HepG2 (cell line): ENCODE results near the gene ATAD1. TPM values are rescaled to one million over a fixed set of nuclear protein-coding genes. Genes with fewer than 3 reads are reported as not detected.
A peak's percentile ranks its signal among the peaks of the same experiment; 100 is the strongest.

ENCODE experiments used
- ERF ChIP-seq: IDR thresholded peaks from 2 replicates; pipeline ENCODE4 v1.6.1; 2018; ENCODE audit warnings: missing biosample characterization, missing genetic modification reagents
- ETV5 ChIP-seq: IDR thresholded peaks from 2 replicates; pipeline ENCODE4 v1.6.1; 2018; ENCODE audit warnings: missing biosample characterization, missing genetic modification reagents, inconsistent platforms, borderline replicate concordance
- FOXA3 ChIP-seq: IDR thresholded peaks from 2 replicates; pipeline ENCODE4 v1.6.1; 2016; ENCODE audit warnings: missing genetic modification reagents, missing compliant biosample characterization
- KDM2A ChIP-seq: sonication (generic); formaldehyde crosslinking; IDR thresholded peaks from 2 replicates; pipeline ENCODE4 v1.4.0; 2020; ENCODE audit warnings: low read depth, missing genetic modification reagents, borderline replicate concordance
- KDM5A ChIP-seq: fragments of 200-600 bp; sonication (generic); IDR thresholded peaks from 2 replicates; pipeline ENCODE4 v1.7.0; 2018; ENCODE audit warnings: antibody characterized with exemption, mild to moderate bottlenecking, low read length, borderline replicate concordance
- PAX8 ChIP-seq: sonication (generic); formaldehyde crosslinking; IDR thresholded peaks from 2 replicates; pipeline ENCODE4 v1.8.0; 2022; ENCODE audit warnings: mild to moderate bottlenecking, missing genetic modification reagents, borderline replicate concordance
- PRDM4 ChIP-seq: sonication (generic); formaldehyde crosslinking; IDR thresholded peaks from 2 replicates; pipeline ENCODE4 v1.9.0; 2021; ENCODE audit warnings: missing genetic modification reagents, borderline replicate concordance
- PRPF4 ChIP-seq: fragments of 200-400 bp; formaldehyde crosslinking; IDR thresholded peaks from 2 replicates; pipeline ENCODE4 v1.6.1; 2016; ENCODE audit warnings: low read length, low read depth; ENCODE audit not compliant: poor library complexity, severe bottlenecking
- RBM39 ChIP-seq: fragments of 200-400 bp; formaldehyde crosslinking; IDR thresholded peaks from one replicate; pipeline ENCODE4 v1.6.1; 2018; ENCODE audit warnings: antibody characterized with exemption, mild to moderate bottlenecking, low read depth, low read length; ENCODE audit not compliant: poor library complexity, severe bottlenecking
- RFXANK ChIP-seq: IDR thresholded peaks from 2 replicates; pipeline ENCODE4 v1.6.1; 2016
- SIX1 ChIP-seq: sonication (generic); formaldehyde crosslinking; IDR thresholded peaks from 2 replicates; pipeline ENCODE4 v1.4.0; 2020; ENCODE audit warnings: missing genetic modification reagents, borderline replicate concordance
- SRSF9 ChIP-seq: fragments of 200-400 bp; formaldehyde crosslinking; IDR thresholded peaks from 2 replicates; pipeline ENCODE4 v1.6.1; 2018; ENCODE audit warnings: borderline replicate concordance, mild to moderate bottlenecking, low read depth, low read length; ENCODE audit not compliant: insufficient read depth, poor library complexity, severe bottlenecking
- TCF12 ChIP-seq, 2 experiments: fragments of 450-650 bp in 1 of 2; sonication (generic) in 1 of 2; formaldehyde crosslinking in 1 of 2; IDR thresholded peaks; 2 replicates each; pipeline versions ENCODE4 v1.6.1 to v1.8.0; 2017 to 2022; ENCODE audit warnings: antibody characterized with exemption in 1 of 2, mild to moderate bottlenecking in 1 of 2, missing genetic modification reagents in 1 of 2, moderate library complexity in 1 of 2
- TCF7L2 ChIP-seq: IDR thresholded peaks from 2 replicates; pipeline ENCODE4 v1.6.1; 2011; ENCODE audit warnings: mild to moderate bottlenecking, low read depth, low read length, moderate library complexity
- ZNF264 ChIP-seq: sonication (generic); formaldehyde crosslinking; IDR thresholded peaks from 2 replicates; pipeline ENCODE4 v1.4.0; 2020; ENCODE audit warnings: missing genetic modification reagents
- ZNF331 ChIP-seq: sonication (generic); formaldehyde crosslinking; IDR thresholded peaks from 2 replicates; pipeline ENCODE4 v1.4.0; 2020; ENCODE audit warnings: missing genetic modification reagents
- polyA plus RNA-seq, 8 experiments: library from polyadenylated mRNA; depleted of rRNA in 3 of 8; stranded (reverse) in 7 of 8; unstranded in 1 of 8; fragments of >200 nt; fragmentation: Illumina TruSeq in 4 of 8; extraction: Trizol in 4 of 8; gene quantifications; 2 replicates each; pipeline versions ENCODE4 v1.2.1 to v1.2.3, GENCODE V29; 2011 to 2016; ENCODE audit warnings: low read depth in 4 of 8, missing spikeins in 1 of 8, mixed read lengths in 1 of 8; ENCODE audit not compliant: insufficient read depth in 1 of 8
- total RNA-seq, 5 experiments: library from RNA; depleted of rRNA; stranded (reverse); fragments of >200 nt; fragmentation: Illumina TruSeq; extraction: Trizol; gene quantifications; 2 replicates each; pipeline ENCODE4 v1.2.3, GENCODE V29; 2016; ENCODE audit warnings: low read depth in 1 of 5
- TF ChIP-seq, protein P1 (sequence below): sonication (generic); formaldehyde crosslinking; IDR thresholded peaks from 2 replicates; pipeline ENCODE4 v1.9.0; 2021; ENCODE audit warnings: missing genetic modification reagents, borderline replicate concordance
- TF ChIP-seq, protein P2 (sequence below), 2 experiments: sonication (generic) in 1 of 2; formaldehyde crosslinking in 1 of 2; IDR thresholded peaks; 2 replicates each; pipeline versions ENCODE4 v1.5.1 to v1.6.1; 2011 to 2020; ENCODE audit warnings: borderline replicate concordance in 1 of 2, low read depth in 1 of 2, low read length in 1 of 2, mild to moderate bottlenecking in 1 of 2, missing genetic modification reagents in 1 of 2, moderate library complexity in 1 of 2
- TF ChIP-seq, protein P3 (sequence below): sonication (generic); formaldehyde crosslinking; IDR thresholded peaks from 2 replicates; pipeline ENCODE4 v1.4.0; 2020; ENCODE audit warnings: mild to moderate bottlenecking, missing genetic modification reagents

ATAD1 gene
- total and polyA plus RNA-seq, 2 of the 13 experiments (the other 11 are each of a cell fraction or from before 2014, with no cell fraction given): 14.9 to 28.2 TPM

GRCh38 chr10:87817609-87818504 lies at the start of gene ATAD1 (continued):
- TF ChIP-seq KDM5A: no peak; the same call in 1 of the 2 replicates
- no peak; the same call in 1 of the 2 replicates for TF ChIP-seq ERF (CRISPR knock-in tag)
- TF ChIP-seq PRDM4 (CRISPR knock-in tag): no peak
- no peak for TF ChIP-seq TCF12 (IDR thresholded peaks at IDR 0.05)
- no peak for TF ChIP-seq TCF12 (CRISPR knock-in tag; IDR thresholded peaks at IDR 0.05)
- TF ChIP-seq PRPF4: no peak
- peak; percentile 82; the same call in 1 of the 2 replicates for TF ChIP-seq ETV5
- TF ChIP-seq, protein P1, sequence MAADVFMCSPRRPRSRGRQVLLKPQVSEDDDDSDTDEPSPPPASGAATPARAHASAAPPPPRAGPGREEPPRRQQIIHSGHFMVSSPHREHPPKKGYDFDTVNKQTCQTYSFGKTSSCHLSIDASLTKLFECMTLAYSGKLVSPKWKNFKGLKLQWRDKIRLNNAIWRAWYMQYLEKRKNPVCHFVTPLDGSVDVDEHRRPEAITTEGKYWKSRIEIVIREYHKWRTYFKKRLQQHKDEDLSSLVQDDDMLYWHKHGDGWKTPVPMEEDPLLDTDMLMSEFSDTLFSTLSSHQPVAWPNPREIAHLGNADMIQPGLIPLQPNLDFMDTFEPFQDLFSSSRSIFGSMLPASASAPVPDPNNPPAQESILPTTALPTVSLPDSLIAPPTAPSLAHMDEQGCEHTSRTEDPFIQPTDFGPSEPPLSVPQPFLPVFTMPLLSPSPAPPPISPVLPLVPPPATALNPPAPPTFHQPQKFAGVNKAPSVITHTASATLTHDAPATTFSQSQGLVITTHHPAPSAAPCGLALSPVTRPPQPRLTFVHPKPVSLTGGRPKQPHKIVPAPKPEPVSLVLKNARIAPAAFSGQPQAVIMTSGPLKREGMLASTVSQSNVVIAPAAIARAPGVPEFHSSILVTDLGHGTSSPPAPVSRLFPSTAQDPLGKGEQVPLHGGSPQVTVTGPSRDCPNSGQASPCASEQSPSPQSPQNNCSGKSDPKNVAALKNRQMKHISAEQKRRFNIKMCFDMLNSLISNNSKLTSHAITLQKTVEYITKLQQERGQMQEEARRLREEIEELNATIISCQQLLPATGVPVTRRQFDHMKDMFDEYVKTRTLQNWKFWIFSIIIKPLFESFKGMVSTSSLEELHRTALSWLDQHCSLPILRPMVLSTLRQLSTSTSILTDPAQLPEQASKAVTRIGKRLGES (CRISPR knock-in tag): no peak
- peak; percentile 63; the same call in 1 of the 2 replicates for TF ChIP-seq KDM2A (CRISPR knock-in tag)
- peak; percentile 15; the same call in 1 of the 2 replicates for TF ChIP-seq FOXA3 (CRISPR knock-in tag)
- no peak for TF ChIP-seq TCF7L2
- peak; percentile 81 for TF ChIP-seq ZNF331
- TF ChIP-seq ZNF264 (CRISPR knock-in tag): no peak; the same call in 1 of the 2 replicates
- TF ChIP-seq PAX8 (CRISPR knock-in tag): no peak
- no peak for TF ChIP-seq SIX1 (CRISPR knock-in tag)
- TF ChIP-seq RBM39: peak; percentile 72
- no peak for TF ChIP-seq RFXANK
- TF ChIP-seq SRSF9: no peak
- TF ChIP-seq, protein P2, sequence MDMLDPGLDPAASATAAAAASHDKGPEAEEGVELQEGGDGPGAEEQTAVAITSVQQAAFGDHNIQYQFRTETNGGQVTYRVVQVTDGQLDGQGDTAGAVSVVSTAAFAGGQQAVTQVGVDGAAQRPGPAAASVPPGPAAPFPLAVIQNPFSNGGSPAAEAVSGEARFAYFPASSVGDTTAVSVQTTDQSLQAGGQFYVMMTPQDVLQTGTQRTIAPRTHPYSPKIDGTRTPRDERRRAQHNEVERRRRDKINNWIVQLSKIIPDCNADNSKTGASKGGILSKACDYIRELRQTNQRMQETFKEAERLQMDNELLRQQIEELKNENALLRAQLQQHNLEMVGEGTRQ (IDR thresholded peaks at IDR 0.05; ENCODE audit: low read depth, low read length): no peak
- TF ChIP-seq, protein P2 (CRISPR knock-in tag; IDR thresholded peaks at IDR 0.05; ENCODE audit: borderline replicate concordance): no peak
- TF ChIP-seq, protein P3, sequence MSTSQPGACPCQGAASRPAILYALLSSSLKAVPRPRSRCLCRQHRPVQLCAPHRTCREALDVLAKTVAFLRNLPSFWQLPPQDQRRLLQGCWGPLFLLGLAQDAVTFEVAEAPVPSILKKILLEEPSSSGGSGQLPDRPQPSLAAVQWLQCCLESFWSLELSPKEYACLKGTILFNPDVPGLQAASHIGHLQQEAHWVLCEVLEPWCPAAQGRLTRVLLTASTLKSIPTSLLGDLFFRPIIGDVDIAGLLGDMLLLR (CRISPR knock-in tag): 0 out of 2 replicates have a peak, but pooled peaks have one; percentile 9
